ENCODE measurements around the gene TPP1. TPM values are rescaled to one million over a fixed set of nuclear protein-coding genes. Genes with fewer than 3 reads are reported as not detected.

Gene TPP1
- total and polyA plus RNA-seq, 2 of the 13 experiments (the other 11 are each of a cell fraction or from before 2014, with no cell fraction given), result 13.9 to 74.6 TPM

DNA sequence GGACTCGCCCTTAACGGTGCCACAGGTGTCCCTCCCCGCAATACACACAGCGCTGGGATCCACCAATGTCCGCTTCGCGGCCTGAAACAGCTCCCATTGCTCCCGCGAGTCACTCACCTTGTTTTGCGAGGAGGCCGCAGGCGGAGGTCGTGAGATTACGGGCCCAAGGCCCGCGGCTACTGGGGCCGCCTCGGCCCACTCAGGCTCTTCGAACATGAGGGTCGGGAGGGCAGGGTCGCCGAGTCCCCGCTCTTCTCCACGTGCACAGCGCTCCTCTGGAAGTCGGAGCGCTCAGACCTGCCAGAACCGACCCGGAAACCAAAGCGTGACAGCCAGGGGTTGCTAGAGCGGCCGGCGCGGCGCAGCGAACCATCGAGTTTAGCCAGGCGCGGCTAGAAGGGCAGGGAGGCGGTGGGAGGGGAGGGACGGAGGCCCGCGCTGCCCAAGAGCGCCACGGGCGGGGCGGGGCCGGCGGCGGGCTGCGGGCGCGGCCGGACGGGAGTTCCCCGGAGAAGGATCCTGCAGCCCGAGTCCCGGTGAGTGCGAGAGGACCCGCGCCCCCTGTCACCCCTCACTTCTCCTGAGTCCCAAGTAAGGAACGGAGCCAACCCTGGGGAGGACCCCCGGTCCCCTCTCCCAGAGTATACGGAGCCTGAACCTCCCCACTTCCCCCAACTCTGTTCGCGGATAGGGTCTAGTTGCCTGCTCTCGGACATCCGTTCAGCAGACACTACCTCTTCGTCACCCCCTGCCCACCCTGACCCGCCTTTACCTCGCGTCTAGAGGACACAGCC is 15.7 kb downstream of the TPP1 start, which contains the start of the genes ILK and RRP8 (continued):
- TF ChIP-seq, protein P1, sequence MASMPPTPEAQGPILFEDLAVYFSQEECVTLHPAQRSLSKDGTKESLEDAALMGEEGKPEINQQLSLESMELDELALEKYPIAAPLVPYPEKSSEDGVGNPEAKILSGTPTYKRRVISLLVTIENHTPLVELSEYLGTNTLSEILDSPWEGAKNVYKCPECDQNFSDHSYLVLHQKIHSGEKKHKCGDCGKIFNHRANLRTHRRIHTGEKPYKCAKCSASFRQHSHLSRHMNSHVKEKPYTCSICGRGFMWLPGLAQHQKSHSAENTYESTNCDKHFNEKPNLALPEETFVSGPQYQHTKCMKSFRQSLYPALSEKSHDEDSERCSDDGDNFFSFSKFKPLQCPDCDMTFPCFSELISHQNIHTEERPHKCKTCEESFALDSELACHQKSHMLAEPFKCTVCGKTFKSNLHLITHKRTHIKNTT (CRISPR knock-in tag; IDR thresholded peaks at IDR 0.05), result no peak
- TF ChIP-seq, protein P2, sequence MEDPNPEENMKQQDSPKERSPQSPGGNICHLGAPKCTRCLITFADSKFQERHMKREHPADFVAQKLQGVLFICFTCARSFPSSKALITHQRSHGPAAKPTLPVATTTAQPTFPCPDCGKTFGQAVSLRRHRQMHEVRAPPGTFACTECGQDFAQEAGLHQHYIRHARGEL (CRISPR knock-in tag; IDR thresholded peaks at IDR 0.05), result no peak
- no peak for TF ChIP-seq ZNF720 (CRISPR knock-in tag; IDR thresholded peaks at IDR 0.05)
- peak; percentile 38; the same call in 1 of the 2 replicates for TF ChIP-seq MEIS1 (CRISPR knock-in tag; IDR thresholded peaks at IDR 0.05; ENCODE audit: borderline replicate concordance)
- TF ChIP-seq SALL1 (CRISPR knock-in tag; IDR thresholded peaks at IDR 0.05), result peak; percentile 81
- TF ChIP-seq ZNF543 (CRISPR knock-in tag; IDR thresholded peaks at IDR 0.05), result 0 out of 2 replicates have a peak, but pooled peaks have one; percentile 31
- TF ChIP-seq, protein P3, sequence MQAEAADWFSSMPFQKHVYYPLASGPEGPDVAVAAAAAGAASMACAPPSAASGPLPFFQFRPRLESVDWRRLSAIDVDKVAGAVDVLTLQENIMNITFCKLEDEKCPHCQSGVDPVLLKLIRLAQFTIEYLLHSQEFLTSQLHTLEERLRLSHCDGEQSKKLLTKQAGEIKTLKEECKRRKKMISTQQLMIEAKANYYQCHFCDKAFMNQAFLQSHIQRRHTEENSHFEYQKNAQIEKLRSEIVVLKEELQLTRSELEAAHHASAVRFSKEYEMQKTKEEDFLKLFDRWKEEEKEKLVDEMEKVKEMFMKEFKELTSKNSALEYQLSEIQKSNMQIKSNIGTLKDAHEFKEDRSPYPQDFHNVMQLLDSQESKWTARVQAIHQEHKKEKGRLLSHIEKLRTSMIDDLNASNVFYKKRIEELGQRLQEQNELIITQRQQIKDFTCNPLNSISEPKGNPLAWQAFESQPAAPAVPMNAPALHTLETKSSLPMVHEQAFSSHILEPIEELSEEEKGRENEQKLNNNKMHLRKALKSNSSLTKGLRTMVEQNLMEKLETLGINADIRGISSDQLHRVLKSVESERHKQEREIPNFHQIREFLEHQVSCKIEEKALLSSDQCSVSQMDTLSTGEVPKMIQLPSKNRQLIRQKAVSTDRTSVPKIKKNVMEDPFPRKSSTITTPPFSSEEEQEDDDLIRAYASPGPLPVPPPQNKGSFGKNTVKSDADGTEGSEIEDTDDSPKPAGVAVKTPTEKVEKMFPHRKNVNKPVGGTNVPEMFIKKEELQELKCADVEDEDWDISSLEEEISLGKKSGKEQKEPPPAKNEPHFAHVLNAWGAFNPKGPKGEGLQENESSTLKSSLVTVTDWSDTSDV (CRISPR knock-in tag; IDR thresholded peaks at IDR 0.05), result no peak
- no peak for TF ChIP-seq MBD4 (IDR thresholded peaks at IDR 0.05; ENCODE audit: borderline replicate concordance, low read length)
- no peak for TF ChIP-seq PCBP2 (optimal IDR thresholded peaks at IDR 0.05; ENCODE audit: low read depth, low read length, poor library complexity, severe bottlenecking)
- no peak for TF ChIP-seq ZBTB3 (CRISPR knock-in tag; IDR thresholded peaks at IDR 0.05; ENCODE audit: borderline replicate concordance, low read depth)
- TF ChIP-seq, protein P4, sequence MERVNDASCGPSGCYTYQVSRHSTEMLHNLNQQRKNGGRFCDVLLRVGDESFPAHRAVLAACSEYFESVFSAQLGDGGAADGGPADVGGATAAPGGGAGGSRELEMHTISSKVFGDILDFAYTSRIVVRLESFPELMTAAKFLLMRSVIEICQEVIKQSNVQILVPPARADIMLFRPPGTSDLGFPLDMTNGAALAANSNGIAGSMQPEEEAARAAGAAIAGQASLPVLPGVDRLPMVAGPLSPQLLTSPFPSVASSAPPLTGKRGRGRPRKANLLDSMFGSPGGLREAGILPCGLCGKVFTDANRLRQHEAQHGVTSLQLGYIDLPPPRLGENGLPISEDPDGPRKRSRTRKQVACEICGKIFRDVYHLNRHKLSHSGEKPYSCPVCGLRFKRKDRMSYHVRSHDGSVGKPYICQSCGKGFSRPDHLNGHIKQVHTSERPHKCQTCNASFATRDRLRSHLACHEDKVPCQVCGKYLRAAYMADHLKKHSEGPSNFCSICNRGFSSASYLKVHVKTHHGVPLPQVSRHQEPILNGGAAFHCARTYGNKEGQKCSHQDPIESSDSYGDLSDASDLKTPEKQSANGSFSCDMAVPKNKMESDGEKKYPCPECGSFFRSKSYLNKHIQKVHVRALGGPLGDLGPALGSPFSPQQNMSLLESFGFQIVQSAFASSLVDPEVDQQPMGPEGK (CRISPR knock-in tag; IDR thresholded peaks at IDR 0.05), result peak; percentile 39; the same call in 1 of the 2 replicates
- peak; percentile 98 for TF ChIP-seq ZIK1 (CRISPR knock-in tag; IDR thresholded peaks at IDR 0.05; ENCODE audit: borderline replicate concordance, low read depth)
- TF ChIP-seq ZNF737 (CRISPR knock-in tag; IDR thresholded peaks at IDR 0.05; ENCODE audit: borderline replicate concordance), result no peak
- 0 out of 2 replicates have a peak, but pooled peaks have one; percentile 71 for TF ChIP-seq REL (CRISPR knock-in tag; conservative IDR thresholded peaks at IDR 0.05)
- TF ChIP-seq, protein P5, sequence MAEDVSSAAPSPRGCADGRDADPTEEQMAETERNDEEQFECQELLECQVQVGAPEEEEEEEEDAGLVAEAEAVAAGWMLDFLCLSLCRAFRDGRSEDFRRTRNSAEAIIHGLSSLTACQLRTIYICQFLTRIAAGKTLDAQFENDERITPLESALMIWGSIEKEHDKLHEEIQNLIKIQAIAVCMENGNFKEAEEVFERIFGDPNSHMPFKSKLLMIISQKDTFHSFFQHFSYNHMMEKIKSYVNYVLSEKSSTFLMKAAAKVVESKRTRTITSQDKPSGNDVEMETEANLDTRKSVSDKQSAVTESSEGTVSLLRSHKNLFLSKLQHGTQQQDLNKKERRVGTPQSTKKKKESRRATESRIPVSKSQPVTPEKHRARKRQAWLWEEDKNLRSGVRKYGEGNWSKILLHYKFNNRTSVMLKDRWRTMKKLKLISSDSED (CRISPR knock-in tag; IDR thresholded peaks at IDR 0.05), result no peak
- TF ChIP-seq PHF5A (CRISPR knock-in tag; IDR thresholded peaks at IDR 0.05; ENCODE audit: low read depth, unreplicated experiment), result peak; percentile 79
- peak; percentile 86 for TF ChIP-seq ASH2L (IDR thresholded peaks at IDR 0.05; ENCODE audit: insufficient read length, low read depth, low read length)
- TF ChIP-seq SRSF1 (optimal IDR thresholded peaks at IDR 0.05; ENCODE audit: low read depth, low read length), result no peak
- peak; percentile 84 for TF ChIP-seq ZSCAN31 (CRISPR knock-in tag; IDR thresholded peaks at IDR 0.05; ENCODE audit: low read depth)
- TF ChIP-seq, protein P6, sequence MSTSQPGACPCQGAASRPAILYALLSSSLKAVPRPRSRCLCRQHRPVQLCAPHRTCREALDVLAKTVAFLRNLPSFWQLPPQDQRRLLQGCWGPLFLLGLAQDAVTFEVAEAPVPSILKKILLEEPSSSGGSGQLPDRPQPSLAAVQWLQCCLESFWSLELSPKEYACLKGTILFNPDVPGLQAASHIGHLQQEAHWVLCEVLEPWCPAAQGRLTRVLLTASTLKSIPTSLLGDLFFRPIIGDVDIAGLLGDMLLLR (CRISPR knock-in tag; IDR thresholded peaks at IDR 0.05), result peak; percentile 97

All from HepG2 (cell line).